GM19395 (cell line): ENCODE measurements around the gene DDAH1.
"Not testable (repeated sequence)": the region's sequence is repeated elsewhere in the genome, so short reads cannot be mapped to it uniquely, and the experiment has no call there.

Experiments used
- ATAC-seq: cut with Tn5 transposase; IDR thresholded peaks from one replicate; pipeline ENCODE4 v1.9.1; 2021; ENCODE audit warnings: mild to moderate bottlenecking, moderate library complexity; ENCODE audit not compliant: unreplicated experiment

The DDAH1 gene

GRCh38 chr1:85361606-85362296 is 103.2 kb downstream of the DDAH1 start:
- ATAC-seq, result no peak

DNA sequence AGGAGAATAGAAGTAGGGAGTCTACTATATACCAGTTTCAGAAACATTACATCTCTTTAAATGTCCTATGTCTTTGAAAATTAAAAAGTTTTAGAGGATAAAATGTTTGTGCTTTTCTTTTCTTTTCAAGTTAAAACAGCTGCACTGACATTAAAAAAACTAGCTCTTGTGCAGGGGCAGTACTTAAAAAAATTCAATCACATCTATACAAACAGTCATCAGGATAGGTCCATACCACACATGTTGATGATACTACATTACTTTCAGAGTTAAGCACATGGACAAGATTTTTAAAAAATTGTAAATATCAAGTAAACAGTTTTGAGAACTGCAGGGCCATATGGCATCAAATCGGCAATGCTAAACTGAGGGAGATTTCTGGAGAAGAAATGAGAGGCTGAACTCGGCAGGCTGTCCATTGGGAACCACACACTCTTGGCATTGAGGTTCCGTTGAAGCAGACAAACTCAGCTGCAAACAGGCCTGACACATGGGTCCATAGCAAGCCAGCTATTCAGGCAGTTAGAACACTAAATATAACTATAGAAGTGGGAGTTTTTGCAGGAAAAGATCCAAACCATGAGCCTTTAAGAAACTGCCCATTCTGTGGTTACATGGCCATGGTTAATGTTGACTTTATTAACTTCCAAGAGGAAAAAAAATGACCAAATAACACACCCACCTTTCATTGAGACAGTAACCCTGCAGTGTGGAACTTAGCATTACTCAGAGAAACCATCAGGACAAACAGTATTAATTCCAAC is 104.0 kb downstream of the DDAH1 start:
- ATAC-seq, result no peak

DNA sequence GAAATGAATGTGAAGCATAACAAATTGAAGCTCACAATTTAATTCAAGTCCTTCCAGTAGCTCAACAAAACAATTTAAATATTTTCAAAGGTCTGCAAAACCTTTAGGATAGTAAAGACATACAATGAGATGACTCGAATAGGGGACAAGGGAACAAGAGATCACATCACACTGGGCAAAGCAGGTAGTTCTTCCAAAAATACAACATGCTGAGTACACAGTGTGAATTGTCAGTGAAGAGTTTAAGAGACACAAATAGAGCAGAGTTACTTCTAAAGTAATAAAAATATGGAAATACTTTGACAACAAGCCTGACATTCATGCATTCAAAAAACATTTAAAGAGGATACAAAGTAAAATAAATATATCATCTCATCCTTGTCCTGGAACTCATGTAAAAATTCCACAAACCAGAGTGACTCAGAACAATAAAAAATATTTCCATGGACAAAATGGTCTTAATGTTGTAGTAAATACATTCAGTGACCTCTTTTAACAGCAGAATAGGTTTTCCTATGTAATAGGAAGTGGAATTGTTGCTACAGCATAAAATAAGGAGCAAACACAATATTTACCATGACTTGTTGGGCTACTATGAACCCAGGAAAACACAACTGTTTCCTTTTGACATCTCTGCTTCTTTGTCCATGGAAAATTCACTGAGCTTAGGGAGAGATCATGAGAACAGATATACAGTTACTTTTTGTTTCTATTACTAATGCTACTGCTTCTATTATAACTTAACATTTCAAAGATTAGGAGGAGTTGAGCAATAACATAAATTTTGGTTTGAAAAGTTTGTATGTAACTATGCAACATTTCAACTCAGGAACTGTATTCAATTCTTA is 104.9 kb downstream of the DDAH1 start:
- ATAC-seq, result no peak

DNA sequence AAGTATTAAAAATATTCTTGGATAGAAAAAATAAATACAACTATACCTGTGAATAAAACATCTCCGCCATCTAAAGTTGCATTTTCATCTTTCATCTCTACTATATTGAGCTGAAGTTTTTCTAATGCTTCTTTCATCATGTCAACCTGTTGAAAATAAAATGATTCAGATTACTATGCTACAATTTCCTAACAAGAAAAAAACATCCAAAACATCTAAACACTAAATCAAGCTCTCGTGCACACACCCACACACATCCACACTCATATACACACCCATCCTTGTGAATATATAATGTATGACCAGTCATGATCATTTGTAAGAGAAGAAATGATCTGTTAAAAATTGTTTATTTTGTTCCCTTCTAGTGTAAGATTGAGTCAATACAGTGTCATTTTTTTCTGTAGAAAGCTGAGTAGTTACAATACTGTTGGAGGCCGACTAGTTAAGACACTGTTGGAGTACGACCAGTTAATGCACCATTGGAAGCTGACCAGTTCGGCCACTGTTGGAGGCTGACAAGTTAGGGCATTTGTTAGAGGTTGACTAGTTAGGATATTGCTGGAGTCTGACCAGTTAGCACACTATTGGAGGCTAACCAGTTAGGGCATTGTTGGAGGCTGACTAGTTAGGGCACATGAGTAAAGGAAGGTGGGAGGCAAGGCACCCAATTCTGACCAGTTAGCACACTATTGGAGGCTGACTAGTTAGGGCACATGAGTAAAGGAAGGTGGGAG is 106.1 kb downstream of the DDAH1 start:
- no peak for ATAC-seq

DNA sequence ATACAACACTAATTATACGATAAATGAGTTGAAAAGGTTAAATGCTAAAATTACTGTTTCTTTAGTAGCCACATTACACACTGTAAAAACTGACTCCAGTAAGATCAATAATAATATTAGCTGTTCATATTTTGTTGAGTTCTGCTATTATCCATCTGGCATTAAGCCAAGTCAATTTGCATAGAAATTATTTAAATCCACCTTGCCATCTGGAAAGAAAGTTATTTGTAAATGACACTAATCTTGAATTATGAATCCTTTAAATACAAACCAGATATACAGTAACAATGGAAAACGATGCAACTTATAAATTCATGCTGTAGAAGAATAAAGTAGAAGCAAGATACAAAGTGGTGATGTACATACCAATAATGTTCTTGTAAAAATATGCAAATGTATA is 107.1 kb downstream of the DDAH1 start:
- ATAC-seq, result no peak

DNA sequence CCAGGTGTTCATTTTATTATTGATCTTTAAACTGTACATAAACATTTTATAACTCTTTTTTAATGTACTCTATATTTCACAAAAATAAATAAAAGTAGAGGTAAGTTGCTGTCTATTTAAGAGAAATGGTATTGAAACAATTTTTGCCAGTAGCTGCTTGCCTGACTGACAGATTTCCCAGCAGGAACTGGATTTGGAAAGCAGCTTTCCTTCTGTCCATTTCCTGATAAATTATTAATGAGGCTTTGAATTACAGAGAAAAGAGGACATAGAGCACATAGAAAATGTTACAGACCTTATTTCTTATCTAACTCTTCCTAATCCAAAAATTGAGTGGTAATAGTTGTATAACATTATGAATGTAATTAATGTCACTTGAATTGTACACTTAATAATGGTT is 108.8 kb downstream of the DDAH1 start:
- ATAC-seq, result no peak

DNA sequence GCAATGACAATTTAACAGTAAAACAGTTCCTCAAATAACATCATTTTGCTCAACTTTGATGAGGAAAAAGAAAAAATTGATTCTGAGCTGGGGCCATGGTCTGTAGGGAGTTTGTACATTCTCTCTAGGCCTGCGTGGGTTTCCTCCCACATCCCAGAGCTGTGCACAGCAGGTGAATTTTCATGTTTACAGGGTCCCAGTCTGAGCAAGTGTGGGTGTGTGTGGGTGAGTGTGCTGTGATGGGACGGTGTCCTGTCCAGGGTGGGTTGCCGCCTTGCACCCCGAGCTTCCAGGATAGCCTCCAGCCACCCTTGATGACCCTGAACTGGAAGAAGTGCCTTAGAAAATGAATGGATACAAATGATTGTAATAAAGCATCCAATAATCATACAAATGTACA is 112.9 kb downstream of the DDAH1 start:
- no peak for ATAC-seq

- ATAC-seq, result no peak
Measured at GRCh38 chr1:85351202-85351828, 113.6 kb downstream of the DDAH1 start.

- no peak for ATAC-seq
Measured at GRCh38 chr1:85349224-85349623, 115.7 kb downstream of the DDAH1 start.

GRCh38 chr1:85347908-85348307 is 117.1 kb downstream of the DDAH1 start:
- no peak for ATAC-seq

DNA sequence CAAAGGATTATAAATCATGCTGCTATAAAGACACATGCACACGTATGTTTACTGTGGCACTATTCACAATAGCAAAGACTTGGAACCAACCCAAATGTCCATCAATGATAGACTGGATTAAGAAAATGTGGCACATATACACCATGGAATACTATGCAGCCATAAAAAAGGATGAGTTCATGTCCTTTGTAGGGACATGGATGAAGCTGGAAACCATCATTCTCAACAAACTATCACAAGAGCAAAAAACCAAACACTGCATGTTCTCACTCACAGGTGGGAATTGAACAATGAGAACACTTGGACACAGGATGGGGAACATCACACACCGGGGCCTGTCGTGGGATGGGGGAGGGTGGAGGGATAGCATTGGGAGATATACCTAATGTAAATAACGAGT is 117.7 kb downstream of the DDAH1 start:
- not testable (repeated sequence) for ATAC-seq

DNA sequence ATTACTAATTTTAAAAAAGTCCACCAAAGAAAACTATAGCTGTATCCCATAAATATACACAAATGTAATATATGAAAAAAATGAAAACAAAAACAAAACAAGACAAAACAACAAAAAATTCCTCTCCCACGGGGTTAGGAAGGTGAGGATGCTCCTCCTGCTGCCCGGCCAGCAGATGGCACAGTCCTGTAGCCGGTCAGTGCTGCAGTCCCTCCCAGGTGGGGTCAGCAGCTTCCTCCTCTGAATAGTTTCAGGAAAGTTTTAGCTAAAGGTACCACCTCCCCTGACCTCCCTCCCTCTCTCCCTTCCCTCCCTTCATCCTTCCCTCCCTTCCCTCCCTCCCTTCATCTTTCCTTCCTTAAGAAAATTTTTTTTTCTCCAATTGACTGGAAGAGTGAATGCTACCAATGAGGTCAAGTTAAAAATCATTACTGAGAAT is 120.7 kb downstream of the DDAH1 start:
- ATAC-seq, result no peak

- ATAC-seq, result no peak
Measured at GRCh38 chr1:85343612-85344255, 121.2 kb downstream of the DDAH1 start.

GRCh38 chr1:85343213-85343611 is 121.7 kb downstream of the DDAH1 start:
- no peak for ATAC-seq

GRCh38 chr1:85342207-85342606 is 122.8 kb downstream of the DDAH1 start:
- no peak for ATAC-seq

GRCh38 chr1:85340427-85340826 is 124.5 kb downstream of the DDAH1 start:
- no peak for ATAC-seq

- no peak for ATAC-seq
Measured at GRCh38 chr1:85339656-85340399, 125.1 kb downstream of the DDAH1 start.

- no peak for ATAC-seq
Measured at GRCh38 chr1:85339089-85339488, 125.9 kb downstream of the DDAH1 start.

DNA sequence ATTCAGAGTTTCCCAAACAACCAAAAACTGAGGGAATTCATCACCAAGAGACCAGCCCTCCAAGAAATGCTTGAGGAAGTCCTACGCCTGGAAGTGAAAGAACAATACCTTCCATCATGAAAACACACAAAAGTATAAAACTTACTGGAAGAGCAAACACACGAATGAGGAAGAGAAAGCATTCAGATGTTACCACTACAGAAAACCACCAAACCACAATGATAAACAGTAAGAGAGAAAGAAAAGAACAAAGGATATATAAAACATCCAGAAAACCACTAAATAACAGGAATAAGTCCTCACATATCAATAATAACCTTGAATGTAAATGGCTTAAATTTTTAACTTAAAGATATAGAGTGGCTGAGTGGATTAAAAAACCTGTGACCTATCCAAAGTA is 130.0 kb downstream of the DDAH1 start:
- ATAC-seq, result peak; percentile 74
